ENCODE results near the gene SEMA3C. TPM values are rescaled to one million over a fixed set of nuclear protein-coding genes. Genes with fewer than 3 reads are reported as not detected.
"Not testable (repeated sequence)": the region's sequence is repeated elsewhere in the genome, so short reads cannot be mapped to it uniquely, and the experiment has no call there.

The SEMA3C gene
- total RNA-seq, 2 donors from 2014 or later = 3.0 to 3.4 TPM

DNA sequence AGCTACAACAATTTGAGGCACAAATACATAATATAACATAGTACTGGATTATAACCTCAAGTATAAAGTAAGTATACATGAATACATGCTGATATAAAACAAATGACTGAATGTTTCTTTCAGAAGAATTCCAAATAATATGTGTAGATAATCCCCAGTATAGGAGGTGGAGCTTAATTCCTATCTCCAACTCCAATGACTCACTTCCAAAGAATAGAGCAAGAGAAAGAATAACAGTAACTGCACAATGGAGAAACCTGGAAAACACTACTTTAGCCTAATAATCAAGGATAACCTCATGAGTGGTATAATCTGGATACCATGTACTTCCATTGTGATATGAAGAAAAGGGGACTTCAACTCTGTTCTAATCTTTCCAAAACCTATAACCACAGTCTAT lies 13.7 kb upstream of the SEMA3C start:
- DNase-seq = no peak
- ATAC-seq = no peak
- H3K4me1 ChIP-seq = no peaks in the 10 kb centered on the region
- intact Hi-C loops (cut with DNase I) = no loop called here
- no peak for TF ChIP-seq POLR2A (IDR thresholded peaks at IDR 0.05)
- TF ChIP-seq, protein P1, sequence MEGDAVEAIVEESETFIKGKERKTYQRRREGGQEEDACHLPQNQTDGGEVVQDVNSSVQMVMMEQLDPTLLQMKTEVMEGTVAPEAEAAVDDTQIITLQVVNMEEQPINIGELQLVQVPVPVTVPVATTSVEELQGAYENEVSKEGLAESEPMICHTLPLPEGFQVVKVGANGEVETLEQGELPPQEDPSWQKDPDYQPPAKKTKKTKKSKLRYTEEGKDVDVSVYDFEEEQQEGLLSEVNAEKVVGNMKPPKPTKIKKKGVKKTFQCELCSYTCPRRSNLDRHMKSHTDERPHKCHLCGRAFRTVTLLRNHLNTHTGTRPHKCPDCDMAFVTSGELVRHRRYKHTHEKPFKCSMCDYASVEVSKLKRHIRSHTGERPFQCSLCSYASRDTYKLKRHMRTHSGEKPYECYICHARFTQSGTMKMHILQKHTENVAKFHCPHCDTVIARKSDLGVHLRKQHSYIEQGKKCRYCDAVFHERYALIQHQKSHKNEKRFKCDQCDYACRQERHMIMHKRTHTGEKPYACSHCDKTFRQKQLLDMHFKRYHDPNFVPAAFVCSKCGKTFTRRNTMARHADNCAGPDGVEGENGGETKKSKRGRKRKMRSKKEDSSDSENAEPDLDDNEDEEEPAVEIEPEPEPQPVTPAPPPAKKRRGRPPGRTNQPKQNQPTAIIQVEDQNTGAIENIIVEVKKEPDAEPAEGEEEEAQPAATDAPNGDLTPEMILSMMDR (IDR thresholded peaks at IDR 0.05) = no peak
- H3K27me3 ChIP-seq = no peaks in the 10 kb centered on the region
- H3K4me3 ChIP-seq = no peak overlapping the region
- H3K27ac ChIP-seq = no peak overlapping the region
- H3K36me3 ChIP-seq (replicated peaks in 1 of 2; ENCODE audit: insufficient read depth in 1 of 2, low read depth in 2 of 2) = no peaks in the 10 kb centered on the region
- H3K9me3 ChIP-seq = no peaks in the 10 kb centered on the region

DNA sequence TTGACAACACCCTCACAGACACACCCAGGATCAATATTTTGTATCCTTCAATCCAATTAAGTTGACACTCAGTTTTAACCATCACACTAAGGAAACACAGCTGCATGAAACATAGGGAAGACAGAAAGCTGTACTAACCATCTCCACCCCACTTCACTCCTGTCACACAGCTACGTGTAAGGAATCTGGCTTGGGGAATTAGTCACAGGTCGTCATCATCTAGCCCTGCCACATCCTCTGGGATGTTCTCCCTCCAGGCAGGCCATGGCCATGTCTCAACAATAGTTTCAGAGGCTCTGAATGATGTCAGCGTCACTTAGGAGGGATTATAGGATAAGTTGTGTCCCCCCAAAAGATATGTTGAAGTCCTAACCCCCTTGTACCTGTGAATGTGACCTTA lies 10.8 kb upstream of the SEMA3C start:
- WGBS, 2 donors = 68 to 76% methylated on average over 3 of the region's 3 CpGs
- intact Hi-C loops (cut with DNase I) = no loop called here

DNA sequence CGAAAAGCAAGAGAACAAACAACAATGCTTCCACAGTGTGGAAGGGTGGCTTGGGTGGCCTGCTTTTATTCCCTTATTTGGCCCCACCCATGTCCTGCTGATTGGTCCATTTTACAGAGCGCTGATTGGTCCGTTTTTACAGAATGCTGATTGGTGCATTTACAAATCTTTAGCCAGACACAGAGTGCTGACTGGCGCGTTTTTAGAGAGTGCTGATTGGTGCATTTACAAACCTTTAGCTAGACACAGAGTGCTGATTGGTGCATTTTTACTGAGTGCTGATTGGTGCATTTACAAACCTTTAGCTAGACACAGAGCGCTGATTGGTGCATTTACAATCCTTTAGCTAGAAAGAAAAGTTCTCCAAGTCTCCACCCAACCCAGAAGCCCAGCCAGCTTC lies 8.1 kb upstream of the SEMA3C start:
- ATAC-seq; H3K36me3 ChIP-seq (replicated peaks in 1 of 2; ENCODE audit: insufficient read depth in 1 of 2, low read depth in 2 of 2); H3K27ac ChIP-seq; H3K9me3 ChIP-seq; H3K4me3 ChIP-seq; H3K27me3 ChIP-seq; intact Hi-C loops (cut with DNase I); DNase-seq; H3K4me1 ChIP-seq: not testable (repeated sequence)
- WGBS, 2 donors = 89 to 97% methylated on average over 6 of the region's 6 CpGs

More for the DNA sequence above, 10.8 kb upstream of the SEMA3C start:
- H3K4me1 ChIP-seq = no peaks in the 10 kb centered on the region
- no peak overlapping the region for H3K4me3 ChIP-seq
- TF ChIP-seq POLR2A (IDR thresholded peaks at IDR 0.05) = no peak
- TF ChIP-seq, protein P1 (IDR thresholded peaks at IDR 0.05) = no peak
- ATAC-seq (no peak), DNase-seq (no peak)
- H3K9me3 ChIP-seq = no peaks in the 10 kb centered on the region
- no peak overlapping the region for H3K27ac ChIP-seq
- no peaks in the 10 kb centered on the region for H3K36me3 ChIP-seq (replicated peaks in 1 of 2; ENCODE audit: insufficient read depth in 1 of 2, low read depth in 2 of 2)
- H3K27me3 ChIP-seq = no peaks in the 10 kb centered on the region

DNA sequence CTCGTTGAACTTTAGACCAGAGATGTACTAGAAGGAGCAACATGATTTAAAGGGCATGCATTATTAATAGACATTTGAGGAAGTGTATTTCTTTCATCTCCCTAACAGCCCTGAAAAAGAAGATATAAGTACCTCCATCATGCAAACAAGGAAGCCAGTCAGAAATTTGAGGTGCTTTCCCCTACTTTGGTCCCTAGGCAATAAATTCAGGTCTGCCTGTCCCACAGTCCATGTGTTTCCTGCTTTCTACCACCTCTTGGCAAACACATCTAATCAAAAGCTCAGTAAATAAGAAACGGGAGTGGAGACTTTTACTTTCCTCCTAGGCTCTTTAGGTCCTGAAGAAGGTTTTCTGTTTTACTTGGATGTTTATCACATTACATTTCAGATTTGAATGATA lies 5.2 kb upstream of the SEMA3C start:
- DNase-seq (no peak), ATAC-seq (no peak)
- H3K9me3 ChIP-seq = no peaks in the 10 kb centered on the region
- H3K27me3 ChIP-seq = no peaks in the 10 kb centered on the region
- H3K27ac ChIP-seq = no peak overlapping the region
- no peak overlapping the region for H3K4me3 ChIP-seq
- H3K36me3 ChIP-seq (replicated peaks in 1 of 2; ENCODE audit: insufficient read depth in 1 of 2, low read depth in 2 of 2) = no peaks in the 10 kb centered on the region
- WGBS, 2 donors = 28 to 42% methylated on average over 2 of the region's 2 CpGs
- intact Hi-C loops (cut with DNase I) = no loop called here
- TF ChIP-seq POLR2A (IDR thresholded peaks at IDR 0.05) = no peak
- TF ChIP-seq, protein P1 (IDR thresholded peaks at IDR 0.05) = no peak
- H3K4me1 ChIP-seq = peaks cover 6% of the 10 kb centered on the region

DNA sequence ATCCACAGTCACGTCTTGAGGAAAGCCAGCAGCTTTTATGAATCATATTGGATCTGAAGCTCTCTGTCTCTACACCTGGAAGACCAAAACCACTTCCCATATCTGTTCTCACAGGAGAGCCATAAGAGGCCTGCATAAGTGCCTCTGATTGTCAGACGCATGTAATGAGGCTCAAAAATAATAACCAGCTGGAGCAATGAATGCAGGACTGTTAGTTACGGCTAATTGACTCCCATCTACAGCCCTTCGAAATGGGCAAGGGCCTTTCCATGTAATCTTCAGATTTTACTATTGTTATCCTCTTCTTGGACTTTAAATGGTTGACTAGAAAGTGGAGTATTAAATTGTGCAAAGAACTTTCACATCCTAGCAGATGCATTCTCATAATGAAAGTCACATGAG lies 4.4 kb upstream of the SEMA3C start:
- TF ChIP-seq POLR2A (IDR thresholded peaks at IDR 0.05) = no peak
- TF ChIP-seq, protein P1 (IDR thresholded peaks at IDR 0.05) = no peak
- no peak for ATAC-seq
- 80 to 91% methylated on average over 4 of the region's 4 CpGs for WGBS, 2 donors

More for the DNA sequence above, 4.4 kb upstream of the SEMA3C start:
- peaks cover 12% of the 10 kb centered on the region for H3K4me1 ChIP-seq
- H3K9me3 ChIP-seq = no peaks in the 10 kb centered on the region
- no peaks in the 10 kb centered on the region for H3K27me3 ChIP-seq
- H3K27ac ChIP-seq = no peak overlapping the region
- no peak for DNase-seq
- intact Hi-C loops (cut with DNase I) = no loop called here
- H3K4me3 ChIP-seq = no peak overlapping the region
- H3K36me3 ChIP-seq (replicated peaks in 1 of 2; ENCODE audit: insufficient read depth in 1 of 2, low read depth in 2 of 2) = no peaks in the 10 kb centered on the region
